HG02981 (cell line): ENCODE data around the gene NGEF.
"Not testable (repeated sequence)": the region's sequence is repeated elsewhere in the genome, so short reads cannot be mapped to it uniquely, and the experiment has no call there.

Source experiments
- ATAC-seq: cut with Tn5 transposase; IDR thresholded peaks from one replicate; pipeline ENCODE4 v1.9.1; 2021; ENCODE audit warnings: mild to moderate bottlenecking, moderate library complexity; ENCODE audit not compliant: unreplicated experiment

The NGEF gene

DNA sequence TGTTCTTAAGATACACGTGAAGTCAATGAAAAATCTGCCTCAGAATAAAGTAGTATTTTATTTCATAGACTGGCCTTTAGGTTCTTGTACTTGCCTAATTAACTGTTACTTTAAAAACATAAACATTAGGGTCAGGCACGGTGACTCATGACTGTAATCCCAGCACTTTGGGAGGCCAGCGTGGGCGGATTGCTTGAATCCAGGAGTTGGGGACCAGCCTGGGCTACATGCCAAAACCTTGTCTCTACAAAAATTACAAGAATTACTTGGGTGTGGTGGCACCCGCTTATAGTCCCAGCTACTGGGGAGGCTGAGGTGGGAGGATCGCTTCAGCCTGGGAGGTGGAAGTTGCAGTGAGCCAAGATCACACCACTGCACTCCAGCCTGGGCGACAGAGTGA lies 159.0 kb downstream of the NGEF start:
- no peak for ATAC-seq

DNA sequence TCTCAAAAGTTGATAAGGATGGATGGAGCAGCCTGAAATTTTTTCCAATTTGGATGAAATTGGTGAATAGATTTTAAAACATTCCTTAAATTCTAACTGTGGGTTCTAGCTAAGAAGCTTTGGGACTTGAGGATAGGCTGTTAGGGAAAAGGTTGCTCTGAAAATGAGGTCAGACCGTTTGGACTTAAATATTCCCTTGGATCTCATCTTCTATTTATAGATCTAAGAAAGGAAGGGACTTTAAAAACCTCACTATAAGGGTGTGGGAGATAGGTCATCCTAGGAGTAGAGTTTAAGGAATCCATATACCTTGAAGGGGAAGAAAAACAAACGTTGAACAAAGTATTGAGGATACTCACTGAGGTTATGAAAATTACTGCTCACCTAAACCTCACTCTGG lies 160.4 kb downstream of the NGEF start:
- ATAC-seq, result no peak

DNA sequence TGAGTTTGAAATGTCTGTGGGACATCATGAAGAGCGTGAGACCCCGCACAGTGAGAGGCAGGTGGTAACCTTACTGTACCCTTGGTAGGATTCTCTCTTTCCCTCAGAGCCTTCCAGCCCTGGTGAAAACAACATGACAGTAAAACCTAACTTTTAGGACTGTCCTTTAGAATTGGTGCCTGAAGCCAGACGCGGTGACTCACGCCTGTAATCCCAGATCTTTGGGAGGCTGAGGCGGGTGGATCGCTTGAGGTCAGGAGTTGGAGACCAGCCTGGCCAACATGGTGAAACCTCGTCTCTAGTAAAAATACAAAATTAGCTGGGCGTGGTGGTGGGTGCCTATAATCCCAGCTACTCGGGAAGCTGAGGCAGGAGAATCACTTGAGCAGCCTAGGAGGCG lies 161.0 kb downstream of the NGEF start:
- ATAC-seq, result not testable (repeated sequence)

DNA sequence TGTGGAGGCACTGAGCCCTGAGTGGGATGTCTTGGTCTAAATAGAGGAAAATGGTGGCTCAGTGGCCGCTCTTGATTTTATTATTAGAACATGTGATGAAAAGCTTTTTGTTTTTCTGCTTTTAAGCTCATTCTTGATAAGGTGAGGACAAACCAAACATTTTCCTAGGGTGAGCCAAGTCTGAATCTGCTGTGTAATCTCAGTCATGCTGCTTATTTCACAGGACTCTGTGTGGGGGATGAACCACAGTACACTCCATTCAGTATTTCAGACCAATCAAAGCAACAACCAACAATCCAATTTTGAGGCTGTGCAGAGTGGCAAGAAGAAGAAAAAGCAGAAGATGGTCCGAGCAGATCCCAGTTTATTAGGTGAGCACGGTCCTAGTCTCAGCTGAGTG lies 163.0 kb downstream of the NGEF start:
- ATAC-seq, result no peak

DNA sequence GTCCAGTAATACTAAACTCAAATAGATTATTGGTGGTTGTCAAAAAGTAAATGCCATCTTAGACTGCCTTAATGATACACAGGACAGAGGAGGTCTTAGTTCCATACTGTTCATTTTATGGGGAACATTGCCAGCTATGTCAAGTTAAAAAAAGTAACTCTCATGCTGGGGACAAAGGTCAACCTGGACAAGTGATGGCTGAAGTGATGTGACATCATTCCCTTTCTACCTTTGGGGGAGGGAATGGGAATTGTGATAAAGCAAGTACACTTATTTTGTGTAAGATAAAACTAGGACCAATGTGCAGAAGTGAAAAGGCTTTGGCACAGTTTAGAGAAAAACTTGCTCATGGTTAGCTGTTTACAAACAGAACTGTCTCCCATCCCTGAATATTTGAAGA lies 167.0 kb downstream of the NGEF start:
- ATAC-seq, result no peak

DNA sequence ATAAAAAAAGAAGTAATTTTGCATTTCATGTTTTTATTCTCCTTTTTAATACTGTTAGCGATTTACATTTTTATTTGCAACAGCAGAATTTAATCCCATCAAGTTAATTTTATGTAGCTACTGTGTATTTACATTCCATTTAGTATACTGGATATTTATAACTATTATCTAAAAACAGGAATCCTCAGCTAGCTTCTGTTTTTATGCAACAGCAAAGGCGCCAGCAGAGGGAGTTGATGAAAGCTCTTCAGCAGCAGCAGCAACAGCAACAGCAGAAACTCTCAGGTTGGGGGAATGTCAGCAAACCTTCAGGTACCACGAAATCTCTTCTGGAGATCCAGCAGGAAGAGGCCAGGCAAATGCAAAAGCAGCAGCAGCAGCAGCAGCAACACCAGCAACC lies 169.2 kb downstream of the NGEF start:
- no peak for ATAC-seq

DNA sequence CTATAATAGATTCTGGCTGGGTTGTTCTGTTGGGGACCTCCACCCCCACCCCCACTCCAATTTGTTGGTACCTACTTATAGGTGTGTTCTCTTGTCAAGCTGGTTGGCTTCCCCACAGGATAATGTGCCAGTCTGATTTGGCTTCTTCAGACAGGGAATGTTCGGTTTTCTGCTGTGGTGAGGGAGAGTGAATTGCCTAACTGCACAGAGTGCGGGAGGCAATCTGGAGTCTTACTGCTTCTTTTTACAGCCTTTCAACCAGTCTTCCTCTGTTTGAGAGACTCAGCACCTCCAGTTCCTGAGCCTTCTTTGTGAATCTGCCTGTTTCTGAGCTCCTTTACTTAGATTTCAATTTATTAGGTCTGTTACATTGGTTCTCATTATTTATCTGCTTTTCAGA lies 170.4 kb downstream of the NGEF start:
- no peak for ATAC-seq

DNA sequence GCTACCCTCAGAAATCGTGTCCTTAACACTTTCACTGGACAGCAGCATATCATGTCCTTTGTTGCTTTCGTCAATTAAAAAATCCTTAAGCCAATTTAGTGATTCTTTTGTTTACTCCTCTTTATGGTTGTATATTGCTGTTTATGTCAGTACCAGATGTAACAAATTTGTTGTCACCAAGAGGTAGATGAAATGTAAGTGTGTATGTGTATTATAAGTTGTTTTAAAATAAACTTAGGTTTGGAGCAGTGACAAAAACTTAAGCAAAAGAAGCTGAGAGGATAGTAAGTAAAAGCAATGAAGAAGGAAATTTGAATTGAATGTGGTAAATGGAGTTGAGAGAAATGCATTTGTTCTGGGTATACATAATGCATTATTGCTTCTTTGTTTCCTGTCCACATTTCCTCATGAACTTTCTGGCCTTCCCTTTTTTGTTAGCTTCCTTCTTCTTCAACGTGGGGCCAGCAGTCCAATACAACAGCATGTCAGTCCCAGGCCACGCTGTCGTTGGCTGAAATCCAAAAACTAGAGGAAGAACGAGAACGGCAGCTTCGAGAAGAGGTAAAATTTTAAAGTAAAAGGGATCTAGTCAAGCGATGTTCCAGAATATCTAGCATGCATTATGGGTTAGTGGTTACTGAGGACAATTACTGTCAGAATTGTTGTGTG lies 173.5 kb downstream of the NGEF start:
- ATAC-seq, result no peak

DNA sequence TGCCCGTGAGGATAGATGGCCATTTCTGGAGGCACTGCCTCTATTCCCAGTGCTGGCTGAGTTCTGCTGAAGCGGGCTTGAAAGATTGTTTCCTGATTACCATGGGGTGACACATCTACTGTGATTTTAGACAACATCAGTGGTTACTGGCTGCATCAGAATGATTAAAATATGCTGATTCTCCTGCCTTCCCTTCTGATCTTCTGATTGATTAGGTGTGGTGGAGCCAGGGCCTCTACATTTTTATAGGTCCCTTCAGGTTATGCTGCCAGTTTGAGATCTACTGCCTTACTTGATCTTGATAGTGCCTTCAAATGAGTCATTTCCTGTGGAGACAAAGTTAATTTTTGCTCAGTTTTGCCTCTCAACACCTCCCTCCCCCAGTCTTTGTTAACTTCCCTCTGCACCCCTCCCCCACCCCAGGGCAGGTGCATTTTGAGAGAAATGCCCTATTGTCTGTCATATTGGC lies 174.6 kb downstream of the NGEF start:
- ATAC-seq, result peak; percentile 91

DNA sequence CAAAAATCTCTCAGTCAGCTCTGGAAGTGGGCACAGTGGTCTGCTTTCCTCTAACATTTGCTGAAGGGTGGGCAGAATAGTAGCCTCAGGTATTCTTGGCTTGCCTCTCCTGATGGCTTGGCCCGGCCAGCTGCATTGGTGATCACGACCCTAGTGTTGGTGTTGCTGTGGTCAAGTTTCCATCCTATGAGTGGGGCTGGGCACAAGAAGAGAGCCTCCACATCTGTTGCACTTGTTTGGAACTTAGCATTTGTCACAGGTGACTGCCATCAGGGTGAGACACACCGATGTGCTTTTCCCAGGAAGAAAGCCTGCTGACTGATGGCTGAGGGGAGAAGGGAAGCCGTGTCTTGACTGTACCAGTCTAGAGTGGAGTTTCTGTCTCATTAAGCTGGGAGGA lies 176.1 kb downstream of the NGEF start:
- ATAC-seq, result no peak

DNA sequence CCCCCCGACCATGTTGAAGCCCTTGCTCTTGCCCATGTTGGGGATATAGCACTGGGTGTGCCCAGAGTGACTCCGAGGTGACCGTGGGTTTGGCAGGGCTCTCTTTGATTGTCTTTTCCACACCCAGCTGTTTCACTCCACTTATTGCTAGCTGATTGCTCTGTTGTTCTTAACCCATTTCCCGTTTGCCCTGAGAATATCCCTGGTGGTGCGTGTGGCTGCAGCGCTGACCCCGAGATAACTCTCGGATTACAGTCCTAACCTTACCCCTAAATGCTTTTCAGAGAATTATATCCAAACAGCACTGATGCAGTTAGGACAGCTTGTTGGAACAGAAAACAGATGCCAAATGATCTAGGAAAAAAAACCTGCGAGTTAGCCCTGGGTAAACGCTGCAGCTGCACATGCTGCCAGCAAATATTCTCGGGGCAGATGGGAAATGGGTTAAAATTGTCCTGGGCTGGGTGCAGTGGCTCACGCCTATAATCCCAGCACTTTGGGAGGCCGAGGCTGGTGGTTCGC lies 177.3 kb downstream of the NGEF start:
- ATAC-seq, result no peak

DNA sequence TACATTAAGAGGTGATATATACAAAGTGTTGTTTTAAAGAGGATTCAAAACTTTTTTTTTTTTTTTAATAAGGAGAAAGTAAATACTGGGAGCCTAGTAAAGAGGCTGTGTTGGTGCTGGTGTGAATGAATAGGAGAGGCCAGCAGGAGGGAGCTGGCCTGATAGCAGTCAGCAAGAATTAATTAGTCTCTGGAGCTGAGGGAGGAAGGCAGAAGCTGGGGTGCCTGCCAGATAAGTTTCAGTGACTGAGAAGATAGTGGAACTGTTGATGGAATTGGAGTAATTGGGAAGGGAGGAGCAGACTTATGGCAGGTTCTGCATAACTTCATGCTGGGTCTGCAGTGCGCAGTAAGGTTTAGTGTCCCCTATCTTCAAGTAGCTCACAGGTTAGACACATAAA lies 179.2 kb downstream of the NGEF start:
- ATAC-seq, result no peak

DNA sequence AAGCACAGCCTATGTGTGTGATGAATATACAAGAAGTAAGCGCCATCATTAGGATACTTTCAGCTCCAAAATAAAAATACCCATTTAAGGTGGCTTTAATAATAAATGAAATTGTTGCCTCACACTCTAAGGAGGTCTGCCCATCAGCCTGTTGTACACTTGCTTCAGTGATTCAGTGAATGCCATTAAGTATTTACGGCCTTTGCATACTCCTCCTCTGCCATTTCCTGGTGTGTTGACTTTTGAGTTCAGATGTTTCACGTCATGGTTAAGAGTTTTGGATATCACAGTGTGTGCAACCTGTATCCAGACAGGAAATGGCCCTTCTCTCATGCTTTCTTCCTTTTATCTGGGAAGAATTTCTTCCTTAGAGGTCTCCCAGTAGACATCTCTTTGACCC lies 181.6 kb downstream of the NGEF start:
- ATAC-seq, result no peak

DNA sequence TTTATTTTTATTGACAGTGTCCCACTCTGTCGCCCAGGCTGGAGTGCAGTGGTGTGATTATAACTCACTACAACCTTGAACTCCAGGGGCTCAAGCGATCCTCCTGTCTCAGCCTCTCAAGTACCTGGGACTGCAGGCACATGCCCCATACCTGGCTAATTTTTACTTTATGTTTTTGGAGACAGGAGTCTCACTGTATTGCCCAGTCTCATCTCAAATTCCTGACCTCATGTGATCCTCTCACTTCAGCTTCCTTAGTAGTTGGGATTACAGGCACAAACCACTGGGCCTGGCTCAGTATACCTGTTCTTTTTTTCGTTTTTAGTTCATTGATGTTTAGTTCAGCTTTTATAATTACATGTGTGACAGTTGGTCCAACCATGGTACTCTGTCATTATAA lies 183.1 kb downstream of the NGEF start:
- no peak for ATAC-seq
